ENCODE results near the gene LRRC61. TPM values are rescaled to one million over a fixed set of nuclear protein-coding genes. Genes with fewer than 3 reads are reported as not detected.

The LRRC61 gene
- polyA plus RNA-seq, 1 donor from 2014 or later: 29.1 TPM

DNA sequence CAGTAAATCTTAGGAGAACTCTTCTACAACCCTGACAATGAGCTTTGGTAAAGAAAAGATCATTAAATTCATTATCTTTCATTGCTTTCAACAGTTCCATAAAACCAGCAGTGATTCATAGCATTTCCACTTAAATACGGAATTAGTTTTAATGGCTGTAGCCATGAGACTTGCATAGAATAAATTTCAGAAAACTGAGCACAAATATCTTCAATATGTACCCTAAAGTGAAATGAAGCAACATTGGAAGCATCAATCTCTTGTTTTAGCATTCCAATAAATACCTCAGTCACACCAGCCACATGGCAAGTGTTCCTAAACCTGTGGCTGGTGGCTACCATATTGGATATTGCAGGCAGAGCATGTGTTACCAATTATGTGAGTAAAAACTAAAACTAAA is 21.9 kb downstream of the LRRC61 start:
- Mint-ChIP-seq H3K27me3 (peaks cover 13% of the 10 kb centered on the region), H3K4me3 (no peak overlapping the region), H3K36me3 (peaks cover 7% of the 10 kb centered on the region), H3K4me1 (peaks cover 0 to 2% (median 2%) of the 10 kb centered on the region in 3 donors), H3K27ac (no peak overlapping the region), H3K9me3 (peaks cover 0 to 4% (median 3%) of the 10 kb centered on the region in 3 donors)

DNA sequence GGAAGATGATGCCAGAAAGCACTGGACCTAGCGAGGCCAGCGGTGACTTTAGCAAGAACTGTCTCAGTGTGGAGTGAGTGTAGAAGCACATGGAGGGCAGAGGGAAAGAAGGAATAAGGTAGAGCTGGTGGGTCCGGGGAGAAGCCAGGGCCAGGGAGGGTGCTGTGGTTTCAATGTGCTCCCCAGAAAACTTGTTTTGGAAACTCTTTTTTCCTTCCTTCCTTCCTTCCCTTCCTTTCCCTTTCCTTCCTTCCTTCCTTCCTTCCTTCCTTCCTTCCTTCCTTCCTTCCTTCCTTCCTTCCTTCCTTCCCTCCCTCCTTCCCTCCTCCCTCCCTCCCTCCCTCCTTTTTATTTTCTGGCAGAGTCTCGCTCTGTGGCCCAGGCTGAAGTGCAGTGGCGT is 23.8 kb downstream of the LRRC61 start:
- Mint-ChIP-seq H3K27ac (no peak overlapping the region), H3K9me3 (peaks cover 0 to 4% (median 3%) of the 10 kb centered on the region in 3 donors)

DNA sequence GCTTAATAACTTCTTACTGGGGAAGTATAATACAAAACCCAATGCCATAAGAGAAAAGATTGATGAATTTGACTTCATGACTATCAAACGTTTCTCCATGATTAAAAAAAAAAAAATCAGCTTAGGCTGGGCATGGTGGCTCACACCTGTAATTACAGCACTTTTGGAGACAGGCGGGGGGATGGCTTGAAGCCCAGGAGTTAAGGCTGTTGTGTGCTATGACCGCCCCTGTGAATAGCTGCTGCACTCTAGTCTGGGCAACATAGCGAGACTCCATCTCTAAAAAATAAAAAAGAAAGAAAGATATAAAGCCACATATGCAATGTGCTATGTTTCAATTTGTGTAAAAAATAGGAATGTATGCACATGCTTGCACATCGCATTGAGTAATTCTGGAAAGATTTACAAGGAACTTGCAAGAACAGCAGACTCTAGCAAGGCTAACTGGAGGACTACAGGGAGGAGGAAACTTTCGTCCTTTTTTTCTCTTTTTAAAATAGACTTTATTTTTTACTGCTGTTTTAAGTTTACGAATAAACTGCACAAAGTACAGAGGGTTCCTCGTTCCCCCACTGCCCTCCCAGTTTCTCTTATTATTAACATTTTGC is 28.5 kb downstream of the LRRC61 start:
- H3K4me3 Mint-ChIP-seq: no peak overlapping the region
- H3K9me3 Mint-ChIP-seq: no peaks in the 10 kb centered on the region
- H3K27me3 Mint-ChIP-seq: no peaks in the 10 kb centered on the region
- no peak overlapping the region for H3K27ac Mint-ChIP-seq
- peaks cover 2 to 6% (median 3%) of the 10 kb centered on the region in 3 donors for H3K4me1 Mint-ChIP-seq
- H3K36me3 Mint-ChIP-seq: no peaks in the 10 kb centered on the region

More for the DNA sequence above, 23.8 kb downstream of the LRRC61 start:
- Mint-ChIP-seq H3K27me3 (peaks cover 7% of the 10 kb centered on the region), H3K36me3 (peaks cover 7% of the 10 kb centered on the region), H3K4me1 (no peaks in the 10 kb centered on the region), H3K4me3 (peak overlapping the region in 1 of 4 donors; percentile 37)

DNA sequence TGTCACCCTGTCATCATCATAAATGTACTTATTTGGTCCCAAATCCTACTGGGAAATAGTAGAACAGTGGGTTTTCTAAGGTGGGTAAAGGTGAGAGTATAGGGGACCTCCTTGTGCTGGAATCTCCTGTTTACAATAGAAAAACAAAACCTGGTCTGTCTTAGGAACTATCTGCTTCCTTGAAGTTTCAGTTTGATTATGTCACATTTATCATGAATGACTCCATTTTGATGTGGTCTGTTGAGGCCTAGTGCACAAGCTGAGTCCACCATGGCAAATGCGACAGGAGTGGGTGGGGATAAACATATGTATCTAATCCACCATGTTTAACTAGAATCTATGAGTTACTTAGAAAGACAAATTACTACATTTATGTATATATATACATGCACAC is 32.5 kb downstream of the LRRC61 start:
- Mint-ChIP-seq H3K27ac (peak overlapping the region in 2 of 3 donors; percentile 24 to 31), H3K27me3 (no peaks in the 10 kb centered on the region), H3K4me3 (no peak overlapping the region), H3K36me3 (no peaks in the 10 kb centered on the region), H3K4me1 (peaks cover 11 to 13% (median 12%) of the 10 kb centered on the region in 3 donors), H3K9me3 (no peaks in the 10 kb centered on the region)

DNA sequence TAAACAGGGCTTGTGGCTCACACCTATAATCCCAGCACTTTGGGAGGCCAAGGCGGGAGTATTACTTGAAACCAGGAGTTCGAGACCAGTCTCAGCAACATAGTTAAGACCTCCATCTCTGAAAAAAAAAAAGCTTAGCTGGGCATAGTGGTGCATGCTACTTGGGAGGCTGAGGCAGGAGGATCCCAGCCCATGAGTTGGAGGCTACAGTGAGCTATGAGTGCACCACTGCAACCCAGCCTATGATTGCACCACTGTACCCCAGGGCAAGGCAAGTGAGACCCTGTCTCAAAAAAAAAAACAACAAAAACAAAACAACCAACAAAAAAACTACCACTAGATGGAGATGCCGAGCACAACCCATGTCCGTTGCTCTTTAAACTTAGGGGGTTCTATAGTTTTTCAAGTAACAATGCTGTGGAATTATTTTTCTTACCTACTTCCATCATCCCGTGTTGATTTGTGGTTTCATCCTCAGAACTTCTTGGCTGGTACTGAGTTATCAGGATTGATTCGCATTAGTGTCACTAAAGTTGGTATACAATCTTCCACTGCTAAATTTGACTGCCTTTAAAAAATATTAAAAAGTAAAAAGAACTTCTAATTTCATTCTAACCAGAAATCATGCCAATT is 33.2 kb downstream of the LRRC61 start:
- H3K36me3 Mint-ChIP-seq: no peaks in the 10 kb centered on the region
- no peaks in the 10 kb centered on the region for H3K9me3 Mint-ChIP-seq
- peak overlapping the region in 2 of 3 donors; percentile 13 to 26 for H3K27ac Mint-ChIP-seq
- H3K4me3 Mint-ChIP-seq: no peak overlapping the region
- H3K4me1 Mint-ChIP-seq: peaks cover 11 to 13% (median 12%) of the 10 kb centered on the region in 3 donors
- no peaks in the 10 kb centered on the region for H3K27me3 Mint-ChIP-seq

DNA sequence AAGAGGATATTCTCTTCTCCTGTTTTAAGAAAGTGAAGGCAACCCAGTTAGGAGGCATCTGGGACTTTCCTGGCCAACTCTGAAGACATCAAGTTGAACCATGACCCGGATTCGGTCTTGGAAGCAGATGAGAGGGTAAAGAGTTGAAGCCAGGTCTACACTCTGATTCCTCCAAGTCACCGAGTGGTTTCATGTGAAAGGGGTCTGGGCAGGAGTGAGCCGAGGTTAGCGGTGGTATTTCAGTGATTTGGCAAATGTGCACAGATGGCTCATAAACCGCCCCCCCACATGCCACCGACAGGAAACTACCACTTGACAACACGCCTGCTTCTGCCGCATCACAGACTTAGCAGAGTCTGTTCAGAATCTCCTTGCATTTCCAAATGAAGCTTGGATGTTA is 34.1 kb downstream of the LRRC61 start:
- Mint-ChIP-seq H3K4me1 (peaks cover 12 to 14% (median 12%) of the 10 kb centered on the region in 3 donors), H3K4me3 (peak overlapping the region in 1 of 4 donors; percentile 66), H3K9me3 (no peaks in the 10 kb centered on the region), H3K36me3 (no peaks in the 10 kb centered on the region), H3K27me3 (no peaks in the 10 kb centered on the region), H3K27ac (peak overlapping the region in 2 of 3 donors; percentile 37 to 61)

DNA sequence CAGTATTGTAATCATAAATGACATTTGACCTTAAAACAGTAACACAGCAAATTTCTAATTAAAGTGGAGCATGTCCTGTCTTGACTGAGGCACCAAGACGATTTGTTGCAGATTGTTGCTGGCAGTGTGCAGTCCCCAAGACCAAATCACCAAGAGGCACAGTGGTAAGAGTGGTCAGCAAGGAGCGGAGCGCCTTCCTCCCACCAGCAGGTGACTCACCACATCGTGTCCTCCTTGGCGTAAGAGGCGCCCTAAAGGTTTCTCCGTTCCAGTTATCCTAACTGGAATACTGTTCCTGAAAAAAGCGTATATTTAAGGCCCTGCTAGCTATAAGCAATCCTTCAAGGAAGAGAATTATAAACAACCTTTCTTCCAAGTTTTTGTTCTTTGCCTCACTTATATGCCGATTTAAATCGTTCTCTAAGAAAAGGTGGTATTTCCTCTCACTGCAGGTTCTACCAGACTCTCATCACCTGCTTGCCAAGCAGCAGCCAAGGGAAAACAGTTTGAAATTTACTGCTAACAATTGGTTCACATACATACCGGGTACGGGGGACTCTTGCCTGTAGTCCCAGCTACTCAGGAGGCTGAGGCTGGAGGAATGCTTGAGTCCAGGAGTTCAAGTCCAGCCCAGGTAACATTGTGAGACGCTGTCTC is 34.7 kb downstream of the LRRC61 start:
- no peaks in the 10 kb centered on the region for H3K27me3 Mint-ChIP-seq
- H3K9me3 Mint-ChIP-seq: no peaks in the 10 kb centered on the region
- H3K27ac Mint-ChIP-seq: peak overlapping the region in 2 of 3 donors; percentile 37 to 61
- peaks cover 16 to 19% (median 17%) of the 10 kb centered on the region in 3 donors for H3K4me1 Mint-ChIP-seq
- no peaks in the 10 kb centered on the region for H3K36me3 Mint-ChIP-seq
- H3K4me3 Mint-ChIP-seq: peak overlapping the region in 1 of 4 donors; percentile 66

DNA sequence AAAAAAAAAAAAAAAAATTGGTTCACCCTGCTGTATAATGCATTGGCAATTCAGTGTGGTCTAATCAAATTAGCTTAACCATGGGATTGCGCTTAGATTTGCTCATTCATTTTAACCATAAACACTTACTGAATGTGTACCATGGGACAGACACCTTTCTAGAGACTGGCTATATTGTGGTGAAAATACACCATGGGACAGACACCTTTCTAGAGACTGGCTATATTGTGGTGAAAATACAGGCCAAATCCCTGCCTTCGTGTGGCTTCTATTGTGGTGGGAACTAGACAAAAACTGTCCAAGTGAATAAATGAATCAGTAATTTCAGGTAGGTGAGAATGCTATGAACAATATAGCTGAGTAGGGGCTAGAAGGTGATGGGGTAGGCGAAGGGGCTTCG is 35.3 kb downstream of the LRRC61 start:
- H3K4me3 Mint-ChIP-seq: no peak overlapping the region
- peaks cover 16 to 19% (median 18%) of the 10 kb centered on the region in 3 donors for H3K4me1 Mint-ChIP-seq
- H3K27ac Mint-ChIP-seq: no peak overlapping the region
- no peaks in the 10 kb centered on the region for H3K36me3 Mint-ChIP-seq
- no peaks in the 10 kb centered on the region for H3K27me3 Mint-ChIP-seq
- H3K9me3 Mint-ChIP-seq: no peaks in the 10 kb centered on the region

DNA sequence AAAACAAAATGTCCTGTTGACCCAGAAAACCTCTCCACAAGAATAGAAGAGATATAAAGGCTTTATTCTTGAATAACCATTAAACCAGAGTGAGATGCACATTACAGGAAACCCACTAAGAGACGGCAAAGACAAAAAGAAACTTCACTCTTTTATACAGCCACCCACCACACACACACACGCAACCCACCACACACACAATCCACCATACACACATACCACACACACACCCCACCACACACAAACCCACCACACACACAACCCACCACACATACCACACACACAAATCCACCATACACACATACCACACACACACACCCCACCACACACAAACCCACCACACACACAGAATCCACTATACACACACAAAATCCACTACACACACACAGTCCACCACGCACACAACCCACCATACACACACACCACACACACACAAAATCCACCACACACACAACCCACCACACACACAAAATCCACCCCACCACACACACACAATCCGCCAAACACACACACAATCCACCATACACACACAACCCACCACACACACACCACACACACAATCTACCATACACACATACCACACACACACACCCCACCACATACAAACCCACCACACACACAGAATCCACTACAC is 36.0 kb downstream of the LRRC61 start:
- Mint-ChIP-seq H3K9me3 (no peaks in the 10 kb centered on the region), H3K4me3 (no peak overlapping the region), H3K27ac (no peak overlapping the region), H3K27me3 (peaks cover 1% of the 10 kb centered on the region), H3K36me3 (peaks cover 4% of the 10 kb centered on the region), H3K4me1 (peaks cover 22 to 23% (median 22%) of the 10 kb centered on the region in 3 donors)

DNA sequence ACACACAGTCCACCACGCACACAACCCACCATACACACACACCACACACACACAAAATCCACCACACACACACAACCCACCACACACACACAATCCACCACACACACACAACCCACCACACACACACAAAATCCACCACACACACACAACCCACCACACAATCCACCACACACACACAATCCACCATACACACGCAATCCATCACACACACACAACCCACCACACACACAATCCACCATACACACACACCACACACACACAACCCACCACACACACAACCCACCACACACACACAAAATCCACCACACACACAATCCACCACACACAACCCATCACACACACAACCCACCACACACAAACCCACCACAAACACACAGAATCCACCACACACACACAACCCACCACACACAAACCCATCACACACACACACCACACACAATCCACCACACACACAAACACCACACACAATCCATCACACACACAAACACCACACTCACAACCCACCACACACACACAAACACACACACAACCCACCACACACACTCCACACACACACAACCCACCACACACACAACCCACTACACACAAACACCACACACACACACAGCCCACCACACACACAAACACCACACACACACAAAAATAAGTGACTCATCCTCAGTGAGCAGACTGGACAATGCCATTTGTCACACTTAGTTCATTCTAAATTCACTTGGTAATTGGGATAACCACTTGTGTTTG is 36.6 kb downstream of the LRRC61 start:
- peak overlapping the region in 1 of 4 donors; percentile 63 for H3K4me3 Mint-ChIP-seq

DNA sequence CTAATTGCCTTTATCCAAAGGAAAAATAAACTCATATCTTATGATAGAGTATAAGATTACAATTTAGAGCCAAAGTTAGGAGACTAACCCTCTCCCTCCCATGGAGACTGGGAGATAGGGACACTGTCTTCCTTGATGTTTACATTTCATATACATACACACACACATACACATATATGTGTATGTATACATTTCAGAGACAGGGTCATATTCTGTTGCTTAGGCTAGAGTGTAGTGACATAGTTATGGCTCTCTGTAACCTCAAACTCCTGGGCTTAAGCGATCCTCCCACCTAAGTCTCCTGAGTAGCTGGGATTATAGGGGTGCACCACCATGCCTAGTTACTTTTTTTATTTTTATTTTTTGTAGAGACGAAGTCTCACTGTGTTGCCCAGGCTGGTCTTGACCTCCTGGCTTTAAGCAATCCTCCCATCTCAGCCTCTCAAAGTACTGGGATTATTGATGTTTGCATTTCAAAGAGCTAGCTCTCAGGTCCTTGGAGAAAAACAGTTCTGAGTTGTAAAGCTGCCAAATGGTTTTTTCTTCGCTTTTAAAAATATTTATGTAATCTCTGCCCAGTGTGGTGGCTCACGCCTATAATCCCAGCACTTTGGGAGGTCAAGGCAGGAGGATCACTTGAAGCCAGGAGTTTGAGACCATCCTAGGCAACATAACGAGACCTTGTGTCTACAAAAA is 37.4 kb downstream of the LRRC61 start:
- H3K27ac Mint-ChIP-seq: peak overlapping the region in 2 of 3 donors; percentile 55 to 59
- no peaks in the 10 kb centered on the region for H3K9me3 Mint-ChIP-seq
- H3K27me3 Mint-ChIP-seq: peaks cover 2% of the 10 kb centered on the region
- no peak overlapping the region for H3K4me3 Mint-ChIP-seq
- H3K4me1 Mint-ChIP-seq: peaks cover 26 to 32% (median 27%) of the 10 kb centered on the region in 3 donors
- H3K36me3 Mint-ChIP-seq: peaks cover 4% of the 10 kb centered on the region

More for the DNA sequence above, 36.6 kb downstream of the LRRC61 start:
- peaks cover 4% of the 10 kb centered on the region for H3K36me3 Mint-ChIP-seq
- H3K9me3 Mint-ChIP-seq: no peaks in the 10 kb centered on the region
- peaks cover 25 to 28% (median 26%) of the 10 kb centered on the region in 3 donors for H3K4me1 Mint-ChIP-seq
- peaks cover 2% of the 10 kb centered on the region for H3K27me3 Mint-ChIP-seq
- peak overlapping the region in 2 of 3 donors; percentile 55 to 59 for H3K27ac Mint-ChIP-seq

DNA sequence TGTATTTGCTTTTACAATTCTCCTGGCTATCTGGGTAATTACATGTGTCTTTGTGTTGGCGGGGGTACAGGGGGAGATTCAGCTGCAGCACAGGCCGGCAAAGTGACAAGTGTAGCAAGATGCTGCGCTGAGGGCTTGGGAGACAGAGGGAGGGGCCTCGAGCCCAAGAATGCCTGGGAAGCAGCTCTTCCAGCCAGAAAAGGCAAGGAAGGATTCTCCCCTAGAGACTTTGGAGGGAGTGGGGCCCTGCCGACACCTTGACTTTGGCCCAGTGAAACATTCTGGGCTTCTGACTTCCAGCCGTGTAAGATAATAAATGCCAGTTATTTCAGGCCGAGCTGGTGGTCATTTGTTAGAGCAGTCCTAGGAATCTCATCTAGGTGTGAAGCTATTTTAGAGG is 38.2 kb downstream of the LRRC61 start:
- Mint-ChIP-seq H3K4me1 (peaks cover 31 to 40% (median 35%) of the 10 kb centered on the region in 3 donors), H3K36me3 (peaks cover 4% of the 10 kb centered on the region), H3K4me3 (no peak overlapping the region)

DNA sequence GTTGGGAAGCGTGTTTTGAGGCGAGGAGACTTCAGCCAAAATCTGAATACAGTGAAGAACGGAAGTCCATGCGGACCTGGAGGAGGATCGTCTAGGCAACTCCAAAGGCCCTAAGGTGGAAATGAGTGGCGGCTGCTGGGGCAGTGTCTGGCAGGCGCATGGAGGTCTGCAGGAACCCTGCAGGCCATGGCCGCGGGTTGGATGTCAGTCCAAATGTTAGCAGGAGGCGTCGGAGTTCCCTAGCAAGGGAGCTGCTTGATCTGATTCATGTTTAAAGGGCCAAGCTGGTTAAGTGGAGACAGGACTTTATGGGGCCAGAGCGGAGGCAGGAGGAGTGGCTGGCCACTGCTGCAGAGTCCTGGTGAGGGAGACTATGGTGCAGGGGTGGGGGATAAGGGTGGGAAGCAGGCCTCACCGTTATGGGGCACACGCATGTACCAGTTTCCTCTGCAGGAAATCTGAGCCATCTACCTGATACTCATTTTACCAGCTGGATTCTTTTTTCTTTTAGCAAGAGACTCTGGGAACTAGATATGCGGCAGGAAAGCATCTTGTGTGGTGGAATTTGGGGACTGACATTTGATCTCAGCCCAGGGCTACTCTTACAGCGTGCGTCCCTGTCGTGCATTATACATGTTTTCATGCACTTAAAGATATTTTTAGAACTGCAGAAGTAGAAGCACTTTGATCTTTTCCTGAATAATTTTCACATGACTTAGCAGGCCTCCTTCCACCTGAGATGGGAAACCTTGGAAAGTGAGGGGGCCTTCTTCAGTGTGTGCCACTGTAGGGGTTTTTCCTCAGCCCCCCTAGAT is 38.9 kb downstream of the LRRC61 start:
- peaks cover 28 to 39% (median 33%) of the 10 kb centered on the region in 3 donors for H3K4me1 Mint-ChIP-seq
- peak overlapping the region in 2 of 3 donors; percentile 61 to 92 for H3K27ac Mint-ChIP-seq
- H3K4me3 Mint-ChIP-seq: peak overlapping the region in 1 of 4 donors; percentile 39
- H3K9me3 Mint-ChIP-seq: no peaks in the 10 kb centered on the region
- peaks cover 2% of the 10 kb centered on the region for H3K27me3 Mint-ChIP-seq
- H3K36me3 Mint-ChIP-seq: peaks cover 4% of the 10 kb centered on the region

More for the DNA sequence above, 38.2 kb downstream of the LRRC61 start:
- Mint-ChIP-seq H3K9me3 (no peaks in the 10 kb centered on the region), H3K27ac (peak overlapping the region in 1 of 3 donors; percentile 57), H3K27me3 (peaks cover 2% of the 10 kb centered on the region)

Data from IgD-negative memory B cell (primary cell).